ENCODE results near the gene TMEM178A.
"Not testable (repeated sequence)": the region's sequence is repeated elsewhere in the genome, so short reads cannot be mapped to it uniquely, and the experiment has no call there.

TMEM178A gene

GRCh38 chr2:39718483-39718882, 52.8 kb downstream of the TMEM178A start:
- no peak for DNase-seq

DNA sequence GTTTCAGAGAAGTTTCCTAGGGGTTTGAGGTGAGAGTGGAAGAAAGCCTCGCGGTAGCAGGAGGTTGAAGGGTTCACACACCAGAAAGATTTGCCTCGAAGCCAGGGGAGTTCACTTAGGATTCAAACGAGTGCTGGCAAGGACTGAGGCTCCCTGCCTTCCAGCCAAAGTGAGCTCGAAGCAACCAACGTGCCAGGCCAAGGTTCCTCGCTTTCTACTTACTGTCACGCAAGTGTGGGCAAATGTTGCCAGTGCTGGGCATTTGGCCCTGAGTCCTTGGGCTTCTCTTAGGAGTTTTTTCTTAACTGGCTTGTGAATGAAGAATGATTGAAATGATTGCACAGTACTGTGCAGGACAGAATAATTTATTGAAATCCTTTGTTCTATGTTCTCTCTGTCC, 53.6 kb downstream of the TMEM178A start:
- DNase-seq = no peak

GRCh38 chr2:39720970-39721369, 55.3 kb downstream of the TMEM178A start:
- DNase-seq = no peak

DNA sequence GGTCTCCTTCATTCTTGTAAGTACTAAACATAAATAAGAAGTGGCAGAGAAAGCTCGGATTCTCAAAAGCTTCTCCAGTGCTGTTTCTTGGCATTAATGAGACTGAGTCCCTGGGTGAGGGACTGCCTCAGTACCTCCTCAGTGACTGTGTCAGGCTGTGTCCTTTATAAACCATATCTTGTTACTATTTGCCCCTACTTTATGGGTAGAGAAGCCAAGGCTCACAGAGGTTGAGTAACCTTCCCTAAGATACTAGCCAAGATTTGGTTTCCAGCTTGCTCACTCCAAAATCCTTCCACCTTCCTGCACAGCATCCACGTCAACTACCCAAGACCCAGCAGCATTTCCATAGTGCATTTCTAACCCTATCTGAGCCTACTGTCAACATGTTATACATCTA, 57.8 kb downstream of the TMEM178A start:
- no peak for DNase-seq

- DNase-seq = no peak
Measured at GRCh38 chr2:39723946-39724827, 58.5 kb downstream of the TMEM178A start.

- no peak for DNase-seq
Measured at GRCh38 chr2:39724828-39725144, 59.1 kb downstream of the TMEM178A start.

GRCh38 chr2:39725401-39725800, 59.7 kb downstream of the TMEM178A start:
- DNase-seq = no peak

GRCh38 chr2:39728085-39728484, 62.4 kb downstream of the TMEM178A start:
- DNase-seq = not testable (repeated sequence)

DNA sequence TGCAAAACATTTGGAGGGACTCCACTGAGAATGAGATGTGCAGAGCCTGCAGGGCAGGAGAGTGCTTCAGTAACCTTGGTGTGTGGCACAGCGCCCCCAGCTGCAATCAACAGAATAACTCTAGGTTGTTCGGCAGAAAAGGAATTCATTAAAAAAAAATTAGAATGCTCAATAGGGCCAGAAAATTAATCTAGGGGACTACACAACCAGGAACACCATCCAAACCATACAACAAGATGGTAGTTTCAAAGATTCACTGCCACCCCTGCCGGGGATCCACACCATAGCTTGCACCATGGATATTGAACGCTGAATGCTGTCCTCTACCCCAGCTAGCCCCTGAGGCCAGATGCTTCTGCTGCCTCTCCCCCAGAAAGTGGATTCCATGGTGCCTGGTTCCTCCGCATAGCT, 63.2 kb downstream of the TMEM178A start:
- no peak for DNase-seq

- no peak for DNase-seq
Measured at GRCh38 chr2:39730276-39730675, 64.6 kb downstream of the TMEM178A start.

DNA sequence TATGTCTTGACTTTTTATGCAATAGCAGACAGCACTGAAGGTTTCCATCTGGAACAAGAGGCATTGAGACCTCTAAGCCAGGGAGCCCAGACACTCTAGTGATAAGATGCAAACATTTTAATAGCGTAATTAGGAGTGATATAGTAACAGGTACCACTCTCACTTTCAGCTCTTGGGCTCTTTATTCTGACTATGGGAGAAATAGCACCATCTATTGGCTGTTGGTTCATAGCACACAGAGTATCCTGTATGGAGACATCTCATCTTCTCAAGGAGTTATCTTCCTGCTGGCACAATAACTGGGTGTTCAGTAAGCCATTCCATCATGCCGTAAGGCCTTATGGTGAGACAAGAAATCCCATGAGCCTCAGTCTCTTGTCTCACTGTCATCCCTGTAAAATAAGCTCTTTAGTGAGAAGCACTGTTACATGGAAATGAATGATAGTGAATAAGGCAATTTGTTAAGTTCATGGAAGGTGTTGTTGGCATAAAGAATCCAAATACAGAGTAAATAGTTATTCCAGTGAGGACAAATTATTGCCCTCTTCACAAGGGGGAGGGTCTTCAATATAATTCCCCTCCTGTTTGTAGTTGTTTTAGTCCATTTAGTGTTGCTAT, 65.1 kb downstream of the TMEM178A start:
- no peak for DNase-seq

DNA sequence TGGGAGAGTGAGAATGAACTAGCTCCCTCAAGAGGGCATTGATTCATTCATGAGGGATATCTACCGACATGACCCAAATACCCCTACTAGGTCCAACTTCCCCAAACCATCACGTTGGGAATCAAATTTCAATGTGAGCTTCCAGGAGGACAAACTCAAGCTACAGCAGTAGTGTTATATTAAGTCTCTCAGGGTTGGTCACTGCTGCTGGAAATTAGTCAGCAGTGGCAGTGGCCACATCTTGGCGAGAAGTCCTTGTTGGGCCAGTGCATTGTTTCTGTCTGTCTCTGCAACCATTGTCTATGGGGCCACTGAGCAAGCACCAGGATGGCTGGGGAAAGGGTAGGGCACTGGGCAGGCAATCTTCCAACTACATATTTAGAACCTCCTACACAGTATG, 65.8 kb downstream of the TMEM178A start:
- DNase-seq = no peak

GRCh38 chr2:39732482-39732881, 66.8 kb downstream of the TMEM178A start:
- no peak for DNase-seq

- no peak for DNase-seq
Measured at GRCh38 chr2:39733070-39733674, 67.5 kb downstream of the TMEM178A start.

DNA sequence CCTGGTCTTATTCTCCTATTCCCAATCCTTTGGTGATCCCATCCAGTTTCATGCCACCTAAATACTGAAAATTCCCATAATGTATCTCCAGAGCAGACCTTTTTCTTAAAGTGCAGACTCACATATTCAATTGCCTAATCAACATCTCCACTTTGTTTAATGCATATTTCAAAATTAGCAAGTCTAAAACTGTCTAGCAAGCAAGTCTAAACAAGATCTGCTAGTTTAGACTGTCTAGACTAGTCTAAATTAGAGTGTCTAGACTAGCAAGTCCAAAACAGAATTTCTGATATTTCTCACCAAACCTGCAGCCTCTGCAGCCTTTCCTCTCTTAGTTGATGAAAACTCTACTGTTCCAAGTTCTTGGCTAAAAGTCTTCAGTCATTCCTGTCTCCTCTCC, 68.7 kb downstream of the TMEM178A start:
- no peak for DNase-seq

GRCh38 chr2:39735648-39736047, 69.9 kb downstream of the TMEM178A start:
- no peak for DNase-seq

DNA sequence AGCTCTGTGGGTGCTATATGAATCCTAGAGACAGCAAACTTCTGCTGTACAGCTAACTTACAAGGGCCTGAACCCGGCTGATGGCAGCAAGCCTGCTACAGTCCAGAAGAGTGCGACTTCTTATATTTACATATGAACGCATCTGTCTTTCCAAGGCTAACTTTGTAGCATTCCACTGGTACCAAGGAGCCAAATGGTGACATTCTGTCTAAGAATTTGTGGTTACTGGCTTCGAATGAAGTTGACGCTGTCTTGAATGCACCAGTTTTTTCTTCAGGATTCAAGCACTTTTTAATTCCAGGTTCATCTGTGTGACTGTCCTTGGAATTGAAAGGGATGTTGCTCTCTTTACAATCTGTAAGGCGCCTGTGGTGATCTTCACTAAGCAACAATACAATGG, 70.9 kb downstream of the TMEM178A start:
- DNase-seq = no peak

DNA sequence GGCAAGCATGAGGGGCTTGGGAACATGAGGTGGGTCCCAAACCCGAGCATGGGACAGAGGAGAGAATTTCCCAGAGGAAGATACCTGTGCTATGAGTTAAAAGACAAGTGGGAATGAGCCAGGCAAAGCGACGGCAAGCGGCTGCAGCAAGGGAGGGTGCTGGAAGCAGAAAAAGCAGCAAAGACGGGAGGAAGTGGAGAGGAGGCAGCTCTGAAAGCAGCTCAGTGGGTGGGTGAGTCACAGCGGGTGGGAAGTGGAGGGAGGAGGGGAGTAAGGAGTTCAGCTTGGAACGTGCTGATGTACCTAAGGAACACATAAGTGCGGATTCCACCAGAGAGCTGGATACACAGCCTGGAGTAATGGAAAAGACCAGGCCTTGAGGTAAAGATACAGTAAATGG, 71.9 kb downstream of the TMEM178A start:
- DNase-seq = no peak

GRCh38 chr2:39738936-39739335, 73.2 kb downstream of the TMEM178A start:
- no peak for DNase-seq

DNA sequence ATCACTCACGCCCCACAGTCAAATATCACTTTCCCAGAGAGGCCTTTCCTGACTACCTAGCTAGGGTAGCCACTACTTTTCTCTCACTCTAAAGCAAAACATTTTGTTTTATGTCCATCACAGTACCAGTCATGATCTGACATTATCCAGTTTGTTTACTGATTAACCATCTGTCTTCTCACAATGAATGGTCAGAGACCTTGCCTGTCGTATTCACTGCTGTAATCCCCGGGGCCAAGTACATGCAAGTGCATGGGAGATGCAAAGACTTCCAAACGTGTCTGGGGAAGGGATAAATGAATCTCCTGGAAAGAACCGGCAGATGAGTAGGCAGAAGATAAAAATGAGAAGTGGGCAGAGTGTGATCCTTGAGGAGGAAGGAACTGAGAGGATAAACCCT, 73.7 kb downstream of the TMEM178A start:
- no peak for DNase-seq

GRCh38 chr2:39741871-39742270, 76.2 kb downstream of the TMEM178A start:
- no peak for DNase-seq

DNA sequence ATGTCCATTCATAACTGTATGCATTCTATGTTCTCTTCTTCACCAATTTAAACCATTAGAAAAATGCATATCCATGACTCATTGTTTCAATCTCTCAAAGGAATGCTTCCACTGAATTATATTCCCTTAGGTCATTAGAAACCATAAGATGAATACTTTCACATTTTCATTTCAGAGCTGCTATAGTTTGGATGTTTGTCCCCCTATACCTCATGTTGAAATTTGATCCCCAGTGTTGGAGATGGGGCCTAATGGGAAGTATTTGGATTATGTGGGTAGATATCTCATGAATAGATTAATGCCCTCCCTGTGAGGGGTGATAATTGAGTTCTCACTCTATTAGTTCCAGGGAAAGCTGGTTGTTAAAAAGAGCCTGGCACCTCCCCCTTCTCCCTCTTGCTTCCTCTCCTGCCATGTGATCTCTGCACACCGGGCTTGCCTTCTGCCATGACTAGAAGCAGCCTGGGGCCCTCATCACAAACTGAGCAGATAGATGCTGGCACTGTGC, 77.6 kb downstream of the TMEM178A start:
- DNase-seq = no peak

DNA sequence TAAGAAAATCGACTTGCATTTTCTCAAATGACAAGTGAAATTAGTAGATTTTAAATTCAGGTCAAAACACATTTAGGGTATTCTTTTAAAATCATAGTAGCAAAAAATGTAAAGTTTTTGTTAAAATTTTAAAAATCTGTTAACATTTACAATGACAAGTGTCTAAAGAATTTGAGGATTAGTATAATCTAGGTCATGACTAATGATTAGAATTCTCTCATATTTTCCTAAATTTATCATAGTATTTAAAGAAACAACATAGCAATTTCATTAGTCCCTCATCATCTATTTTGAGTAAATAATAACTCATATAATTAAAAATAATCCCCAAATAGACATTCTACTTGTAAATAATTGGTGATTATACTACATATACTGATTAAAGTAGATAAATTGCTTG, 89.7 kb downstream of the TMEM178A start:
- DNase-seq = no peak

DNA sequence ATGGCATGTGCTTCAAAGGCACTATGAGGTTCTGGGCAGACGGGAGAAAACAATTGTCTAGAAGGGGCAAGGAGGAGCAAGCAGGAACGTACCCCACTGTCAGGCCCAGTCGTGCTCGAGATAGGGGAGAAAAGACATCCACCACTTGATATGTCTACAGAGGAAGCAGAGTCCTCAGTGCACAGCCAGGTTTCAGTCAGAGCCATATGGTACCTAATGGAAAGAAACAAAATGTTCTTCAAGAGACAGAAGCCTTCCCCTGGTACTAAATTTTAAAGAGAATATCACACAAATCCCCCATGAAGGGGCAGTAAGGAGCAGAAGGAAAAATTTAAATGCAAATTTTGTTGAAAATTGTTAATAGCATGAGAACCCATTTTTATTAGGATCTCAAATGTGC, 91.4 kb downstream of the TMEM178A start:
- DNase-seq = no peak

All from NCI-H187 treated with DMSO at 0.1 percent for 48 hours (cell line).